Uterus (tissue), 4 donors: ENCODE data around the gene FAM83B. TPM values are rescaled to one million over a fixed set of nuclear protein-coding genes. Genes with fewer than 3 reads are reported as not detected.

Source experiments
- DNase-seq, 2 donors: peaks; one replicate each; pipeline ENCODE4 v3.0.0-alpha.2; 2019 to 2020
- H3K27ac ChIP-seq, 2 donors: fragments of 200-600 bp; sonication (generic); 1 replicate in 1 of 2; 2 replicates in 1 of 2; pipeline ENCODE4 v1.5.1; 2016 to 2018
- H3K27me3 ChIP-seq, 2 donors: fragments of 200-600 bp; sonication (generic); one replicate each; pipeline ENCODE4 v1.5.1; 2018 to 2019; ENCODE audit warnings: control low read depth in 1 of 2
- H3K36me3 ChIP-seq, 2 donors: fragments of 200-600 bp; sonication (generic); one replicate each; pipeline ENCODE4 v1.5.1; 2019; ENCODE audit warnings: control low read depth in 1 of 2
- H3K4me1 ChIP-seq, 2 donors: fragments of 200-600 bp; sonication (generic); one replicate each; pipeline ENCODE4 v1.5.1; 2018 to 2019; ENCODE audit warnings: control low read depth in 1 of 2
- H3K4me3 ChIP-seq, 2 donors: fragments of 200-600 bp; sonication (generic); 1 replicate in 1 of 2; 2 replicates in 1 of 2; pipeline ENCODE4 v1.5.1; 2018 to 2019; ENCODE audit warnings: mild to moderate bottlenecking in 1 of 2
- H3K9me3 ChIP-seq, 2 donors: fragments of 200-600 bp; sonication (generic); one replicate each; pipeline ENCODE4 v1.5.1; 2019; ENCODE audit warnings: control low read depth in 1 of 2
- CTCF ChIP-seq, 4 experiments: fragments of 200-600 bp in 2 of 4; fragments of 450-650 bp in 2 of 4; sonication (generic) in 2 of 4; IDR thresholded peaks; one replicate each; pipeline ENCODE4 v1.5.1; 2016 to 2019; ENCODE audit warnings: antibody characterized with exemption in 4 of 4, mild to moderate bottlenecking in 2 of 4, moderate library complexity in 1 of 4
- POLR2A ChIP-seq, 2 donors: fragments of 450-650 bp; IDR thresholded peaks; one replicate each; pipeline ENCODE4 v1.6.1; 2016; ENCODE audit warnings: antibody characterized with exemption in 2 of 2, mild to moderate bottlenecking in 1 of 2, moderate library complexity in 1 of 2
- intact Hi-C: fragments of 100-400 bp; cut with DNase I; formaldehyde crosslinking; loops from one replicate; pipeline ENCODE4 v1.15.1; 2023; ENCODE audit warnings: low total_unique reads
- total RNA-seq, 4 donors: library from RNA; depleted of rRNA in 3 of 4; stranded (reverse); fragments of >200 nt in 3 of 4; gene quantifications; one replicate each; pipeline versions ENCODE4 v1.1.0 to v1.2.4, GENCODE V29; 2014 to 2023
- donor health status: DM: yes; HTN: yes; CAD: no.

The FAM83B gene
- total RNA-seq, 4 donors from 2014 or later = 0.27 to 3.6 (median 0.29) TPM; not detected in 1

GRCh38 chr6:54913211-54913610 lies 66.6 kb downstream of the FAM83B start:
- DNase-seq = no peak
- no peak overlapping the region for H3K4me3 ChIP-seq
- no peak overlapping the region for H3K27ac ChIP-seq
- intact Hi-C loops = no loop called here
- no peaks in the 10 kb centered on the region for H3K27me3 ChIP-seq
- H3K9me3 ChIP-seq = no peaks in the 10 kb centered on the region
- no peaks in the 10 kb centered on the region for H3K36me3 ChIP-seq
- no peaks in the 10 kb centered on the region for H3K4me1 ChIP-seq
- TF ChIP-seq POLR2A (IDR thresholded peaks at IDR 0.05) (no peak), CTCF (IDR thresholded peaks at IDR 0.05) (no peak)

- TF ChIP-seq CTCF (IDR thresholded peaks at IDR 0.05) (no peak), POLR2A (IDR thresholded peaks at IDR 0.05) (no peak)
- Histone ChIP-seq H3K36me3 (no peaks in the 10 kb centered on the region), H3K27ac (no peak overlapping the region), H3K9me3 (no peaks in the 10 kb centered on the region), H3K27me3 (no peaks in the 10 kb centered on the region), H3K4me1 (no peaks in the 10 kb centered on the region), H3K4me3 (no peak overlapping the region)
- DNase-seq = no peak
- intact Hi-C loops = no loop called here
These were observed 70.3 kb downstream of the FAM83B start for GRCh38 chr6:54916858-54917257.

- TF ChIP-seq POLR2A (IDR thresholded peaks at IDR 0.05) (no peak), CTCF (IDR thresholded peaks at IDR 0.05) (no peak)
- Histone ChIP-seq H3K4me3 (no peak overlapping the region), H3K4me1 (no peaks in the 10 kb centered on the region), H3K36me3 (no peaks in the 10 kb centered on the region), H3K27me3 (no peaks in the 10 kb centered on the region), H3K9me3 (no peaks in the 10 kb centered on the region), H3K27ac (no peak overlapping the region)
- DNase-seq = no peak
- intact Hi-C loops = no loop called here
These were observed 74.1 kb downstream of the FAM83B start for GRCh38 chr6:54920628-54921027.

- TF ChIP-seq POLR2A (IDR thresholded peaks at IDR 0.05) (no peak), CTCF (IDR thresholded peaks at IDR 0.05) (no peak)
- Histone ChIP-seq H3K27ac (no peak overlapping the region), H3K36me3 (no peaks in the 10 kb centered on the region), H3K4me1 (no peaks in the 10 kb centered on the region), H3K9me3 (no peaks in the 10 kb centered on the region), H3K27me3 (no peaks in the 10 kb centered on the region), H3K4me3 (no peak overlapping the region)
- intact Hi-C loops = no loop called here
- no peak for DNase-seq
These were observed 75.3 kb downstream of the FAM83B start for GRCh38 chr6:54921891-54922290.

GRCh38 chr6:54929245-54929909 lies 82.8 kb downstream of the FAM83B start:
- no peak overlapping the region for H3K27ac ChIP-seq
- H3K27me3 ChIP-seq = no peaks in the 10 kb centered on the region
- no peaks in the 10 kb centered on the region for H3K36me3 ChIP-seq
- no peak for DNase-seq
- H3K9me3 ChIP-seq = no peaks in the 10 kb centered on the region
- no peaks in the 10 kb centered on the region for H3K4me1 ChIP-seq
- no peak for TF ChIP-seq POLR2A (IDR thresholded peaks at IDR 0.05)
- no peak for TF ChIP-seq CTCF (IDR thresholded peaks at IDR 0.05)
- H3K4me3 ChIP-seq = no peak overlapping the region
- intact Hi-C loops = no loop called here
